Measurements from ENCODE around the gene DSCAML1.
"Not testable (repeated sequence)": the region's sequence is repeated elsewhere in the genome, so short reads cannot be mapped to it uniquely, and the experiment has no call there.

The DSCAML1 gene

DNA sequence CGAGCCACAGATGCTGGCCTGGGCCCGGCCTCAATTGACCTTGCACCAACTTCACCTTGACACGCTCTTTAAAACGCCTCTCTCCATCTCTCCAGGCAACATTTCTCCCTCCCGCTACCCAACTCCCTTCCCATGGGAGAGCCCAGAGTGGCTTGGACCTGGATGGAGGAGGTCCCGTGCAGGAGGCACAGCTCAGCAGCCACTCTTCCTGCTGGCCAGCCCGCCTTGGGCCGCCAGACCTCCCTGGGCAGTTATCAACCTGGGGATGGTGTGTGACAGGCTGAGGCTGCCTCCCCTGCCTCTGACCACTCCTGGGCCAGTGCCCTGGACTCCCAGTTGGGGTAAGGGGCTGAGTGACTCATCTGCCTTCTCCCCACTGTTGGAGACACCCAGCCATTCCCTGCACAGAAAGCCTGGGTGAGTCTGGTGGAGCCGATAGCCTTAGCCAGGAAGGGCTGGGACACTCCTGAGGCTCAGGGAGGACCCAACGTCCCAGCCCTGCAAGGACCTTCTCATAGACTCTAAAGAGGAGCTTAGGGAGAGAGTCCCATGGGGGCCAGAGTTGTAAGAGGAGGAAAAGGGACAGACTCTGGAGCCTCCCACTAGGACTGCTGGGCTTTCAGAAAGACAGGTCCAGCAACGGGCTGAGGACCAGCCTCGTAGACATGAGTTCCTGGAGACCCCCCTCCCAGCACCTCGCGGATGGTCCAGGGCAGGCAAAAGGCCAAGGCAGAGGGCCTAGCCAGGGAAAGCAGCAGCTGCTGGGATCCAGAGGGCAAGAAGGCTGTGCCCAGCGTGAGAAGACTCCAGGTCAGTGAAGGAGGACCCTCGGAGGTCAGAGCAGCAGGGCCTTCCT is 337.7 kb downstream of the DSCAML1 start:
- no peak for DNase-seq

DNA sequence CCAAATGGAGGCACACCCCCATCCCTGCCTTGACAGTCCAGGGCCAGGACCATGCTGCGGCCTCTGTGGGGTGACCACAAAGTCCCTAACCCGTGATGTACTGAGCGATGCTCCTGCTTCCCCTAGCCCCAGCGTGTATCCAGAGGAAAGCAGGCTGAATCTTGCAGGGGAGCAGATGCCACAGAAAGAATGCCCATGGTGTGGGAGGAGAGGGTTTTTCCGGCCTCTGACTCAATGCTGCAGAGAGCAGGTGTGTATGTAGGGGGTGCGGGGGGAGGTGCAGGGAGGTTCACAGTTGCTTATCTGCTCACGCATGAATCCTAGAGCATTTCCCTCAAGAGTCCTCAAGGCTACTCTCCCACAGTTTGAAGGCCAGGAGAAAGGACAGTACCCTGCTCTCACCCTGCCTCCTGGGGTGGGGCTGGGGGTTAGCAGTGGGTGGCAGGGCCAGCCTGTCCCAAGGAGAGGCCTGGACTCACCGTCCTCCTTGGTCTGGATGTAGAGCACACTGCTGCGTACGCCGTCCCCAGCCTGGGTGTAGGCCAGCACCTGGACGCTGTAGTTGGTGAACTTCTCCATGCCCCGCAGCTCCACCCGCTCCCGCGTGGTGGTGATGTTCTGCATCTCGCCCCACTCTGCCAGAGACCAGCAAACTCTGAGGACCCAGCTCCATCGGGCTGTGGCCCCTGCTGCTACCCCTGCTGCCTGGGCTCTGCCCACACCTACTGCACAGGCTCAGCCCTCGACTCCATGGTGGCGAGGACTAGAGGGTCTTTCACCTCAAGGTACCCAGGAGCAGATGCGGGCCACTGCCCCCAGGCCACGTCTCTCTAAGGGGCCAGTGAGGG is 338.5 kb downstream of the DSCAML1 start:
- DNase-seq, result peak; percentile 49

DNA sequence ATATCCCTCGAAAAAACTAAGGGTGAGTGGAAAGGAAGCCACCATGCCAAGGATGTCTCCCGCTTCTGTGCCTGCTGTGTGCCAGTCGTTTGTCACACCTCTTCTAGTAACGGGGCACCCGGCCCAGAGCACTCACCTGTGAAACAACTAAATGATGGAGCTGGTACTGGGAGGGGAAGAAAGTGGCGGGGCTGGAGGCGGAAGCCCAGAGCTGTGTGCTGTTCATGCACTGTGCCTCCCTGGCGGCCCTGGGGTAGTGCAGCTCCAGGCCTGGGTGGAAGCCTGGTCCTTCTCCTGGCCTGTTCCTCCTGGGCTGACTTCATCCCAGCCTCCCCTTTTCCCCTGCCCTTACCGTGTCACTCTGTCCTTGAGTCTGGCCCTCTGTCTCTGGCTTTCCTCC is 339.2 kb downstream of the DSCAML1 start:
- DNase-seq, result peak; percentile 68

DNA sequence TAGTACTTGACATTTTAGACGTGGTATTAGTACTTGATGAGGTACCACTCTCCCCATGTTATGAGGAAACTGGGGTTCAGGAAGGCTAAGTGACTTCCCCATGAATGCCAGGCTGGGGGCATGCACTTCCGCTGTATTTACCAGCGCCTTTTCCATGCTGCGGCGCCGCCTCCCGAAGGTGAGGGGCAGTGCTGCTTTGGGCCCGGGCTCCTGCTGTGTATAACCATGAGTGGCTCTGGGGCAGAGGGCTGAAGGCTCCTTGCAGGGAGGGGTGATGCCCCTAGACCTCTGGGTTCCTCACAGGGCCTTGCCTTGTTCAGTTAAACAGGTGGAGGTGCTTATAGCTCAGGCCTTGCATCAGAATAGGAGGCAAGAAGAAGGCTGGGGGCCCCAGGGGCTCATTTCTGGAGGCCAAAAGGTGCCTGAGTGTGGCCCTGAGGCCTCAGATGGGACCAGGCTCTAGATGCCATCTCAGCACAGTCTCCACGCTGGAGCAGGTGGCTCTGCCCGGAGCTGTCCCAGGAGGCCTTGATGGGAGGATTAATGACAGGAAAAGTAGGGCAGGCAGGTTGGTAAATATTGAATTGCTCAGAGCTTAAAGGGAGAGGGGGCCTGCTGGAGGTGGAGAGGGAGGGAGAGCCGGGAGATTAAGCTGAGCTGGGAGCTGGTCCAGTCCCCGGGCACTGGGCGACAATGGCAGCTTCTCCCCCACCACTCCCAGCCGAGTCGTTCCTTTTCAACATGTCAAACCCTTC is 339.8 kb downstream of the DSCAML1 start:
- peak; percentile 91 for DNase-seq

DNA sequence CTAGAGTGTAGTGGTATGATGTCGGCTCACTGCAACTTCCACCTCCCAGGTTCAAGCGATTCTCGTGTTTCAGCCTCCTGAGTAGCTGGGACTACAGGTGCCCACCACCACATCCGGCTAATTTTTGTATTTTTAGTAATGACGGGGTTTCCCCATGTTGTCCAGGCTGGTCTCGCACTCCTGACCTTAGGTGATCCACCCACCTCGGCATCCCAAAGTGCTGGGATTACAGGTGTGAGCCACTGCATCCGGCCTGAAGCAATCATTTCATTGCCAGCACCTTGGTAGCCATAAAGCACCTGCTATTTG is 340.3 kb downstream of the DSCAML1 start:
- not testable (repeated sequence) for DNase-seq

DNA sequence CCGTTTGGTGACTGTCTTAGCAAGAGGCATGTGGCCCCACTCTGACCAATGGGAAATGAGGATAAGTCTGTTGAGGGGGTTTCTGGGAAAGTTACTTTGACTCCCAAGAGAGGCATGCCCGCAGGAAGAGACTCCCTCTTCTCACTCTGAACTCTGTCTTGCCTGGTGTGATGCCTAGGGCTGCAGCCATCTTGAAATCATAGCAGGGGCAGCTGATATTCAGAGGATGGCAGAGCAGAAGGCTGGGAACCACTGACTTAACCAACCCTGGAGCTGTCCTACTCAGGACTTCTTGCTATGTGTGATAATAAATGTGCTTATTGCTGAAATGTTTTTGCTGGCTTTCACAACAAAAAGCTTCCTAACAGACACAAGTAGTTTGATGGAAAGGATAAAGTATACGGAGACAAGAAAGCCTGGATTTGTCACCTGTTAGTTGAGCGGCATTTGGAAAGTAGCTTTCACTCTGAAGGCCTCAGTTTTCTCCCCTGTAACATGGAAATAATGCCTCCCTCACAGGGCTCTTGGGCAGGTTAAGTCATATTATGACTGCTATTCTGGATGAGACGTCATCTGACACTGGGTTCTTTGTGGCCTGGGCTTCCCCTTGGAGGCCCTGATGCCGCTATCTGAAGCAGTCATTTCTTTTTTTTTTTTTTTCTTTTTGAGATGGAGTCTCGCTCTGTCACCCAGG is 340.8 kb downstream of the DSCAML1 start:
- no peak for DNase-seq

DNA sequence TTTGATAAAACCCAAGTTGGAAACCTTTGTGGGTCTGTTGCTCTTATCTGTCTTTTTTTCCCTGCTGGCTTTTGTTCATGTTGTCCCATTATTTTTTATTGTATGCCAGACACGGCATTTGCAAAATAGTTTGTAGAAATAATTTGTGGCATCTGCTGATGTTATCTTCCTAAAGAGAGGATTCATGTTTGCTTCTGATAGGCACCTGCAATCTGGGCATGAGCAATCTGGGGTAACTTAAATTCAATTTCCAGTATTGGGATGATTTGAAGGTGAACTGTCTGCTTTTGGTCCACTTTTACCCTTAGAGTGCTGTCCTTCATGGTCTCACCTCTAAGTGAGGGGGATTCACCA is 342.5 kb downstream of the DSCAML1 start:
- no peak for DNase-seq

DNA sequence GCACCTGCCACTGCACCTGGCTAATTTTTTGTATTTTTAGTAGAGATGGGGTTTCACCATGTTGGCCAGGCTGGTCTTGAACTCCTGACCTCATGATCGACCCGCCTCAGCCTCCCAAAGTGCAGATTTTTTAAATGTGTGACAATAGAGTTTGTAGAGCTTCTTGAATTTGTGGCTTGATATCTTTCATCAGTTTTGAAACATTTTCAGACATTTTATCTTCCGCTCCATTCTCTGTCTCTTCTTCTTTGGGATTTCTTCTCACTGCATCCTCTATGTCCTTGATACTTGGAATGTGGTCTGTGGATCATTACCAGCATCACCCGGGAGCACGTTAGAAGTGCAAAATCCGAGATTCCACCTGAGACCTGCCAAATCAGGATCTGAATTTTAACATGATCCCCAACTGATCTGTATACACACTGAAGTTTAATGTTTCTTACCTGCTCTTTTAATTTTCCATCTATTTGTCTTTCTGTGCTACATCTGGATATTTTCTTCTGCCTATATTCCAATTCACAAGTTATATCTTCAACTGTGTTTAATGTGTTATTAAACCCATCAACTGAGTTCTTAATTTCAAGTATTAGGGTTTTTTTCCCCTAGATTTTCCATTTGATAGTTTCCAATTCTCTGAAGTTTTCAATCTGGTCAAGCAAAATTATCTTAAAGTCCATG is 343.0 kb downstream of the DSCAML1 start:
- no peak for DNase-seq

DNA sequence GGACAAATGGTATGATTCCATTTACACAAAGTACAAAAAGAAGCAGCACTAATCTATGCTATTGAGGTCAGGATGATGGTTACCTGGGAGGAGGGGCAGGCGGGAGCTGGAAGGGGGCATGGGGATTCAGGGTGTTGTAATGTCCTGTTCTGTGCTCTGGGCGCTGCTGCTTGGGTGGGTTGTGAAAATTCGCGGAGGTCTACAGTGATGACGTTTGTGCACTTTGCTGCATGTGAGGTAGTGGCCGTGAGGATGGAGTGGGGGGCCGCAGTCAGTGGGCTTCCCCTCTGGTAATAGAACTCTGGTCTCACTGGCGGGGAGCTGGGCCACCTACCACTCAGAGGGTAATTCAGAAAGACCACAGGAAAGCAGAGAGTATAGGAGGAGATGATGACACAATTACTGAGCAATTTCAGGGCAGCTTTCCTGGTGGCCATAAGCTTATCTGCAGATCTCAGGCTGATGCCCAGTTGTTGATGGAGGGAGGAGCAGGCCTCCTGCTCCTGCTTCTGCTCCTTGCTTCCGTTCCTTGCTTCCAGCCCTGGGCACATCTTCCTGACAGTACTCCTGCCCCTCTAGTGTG is 347.8 kb downstream of the DSCAML1 start:
- DNase-seq, result no peak

DNA sequence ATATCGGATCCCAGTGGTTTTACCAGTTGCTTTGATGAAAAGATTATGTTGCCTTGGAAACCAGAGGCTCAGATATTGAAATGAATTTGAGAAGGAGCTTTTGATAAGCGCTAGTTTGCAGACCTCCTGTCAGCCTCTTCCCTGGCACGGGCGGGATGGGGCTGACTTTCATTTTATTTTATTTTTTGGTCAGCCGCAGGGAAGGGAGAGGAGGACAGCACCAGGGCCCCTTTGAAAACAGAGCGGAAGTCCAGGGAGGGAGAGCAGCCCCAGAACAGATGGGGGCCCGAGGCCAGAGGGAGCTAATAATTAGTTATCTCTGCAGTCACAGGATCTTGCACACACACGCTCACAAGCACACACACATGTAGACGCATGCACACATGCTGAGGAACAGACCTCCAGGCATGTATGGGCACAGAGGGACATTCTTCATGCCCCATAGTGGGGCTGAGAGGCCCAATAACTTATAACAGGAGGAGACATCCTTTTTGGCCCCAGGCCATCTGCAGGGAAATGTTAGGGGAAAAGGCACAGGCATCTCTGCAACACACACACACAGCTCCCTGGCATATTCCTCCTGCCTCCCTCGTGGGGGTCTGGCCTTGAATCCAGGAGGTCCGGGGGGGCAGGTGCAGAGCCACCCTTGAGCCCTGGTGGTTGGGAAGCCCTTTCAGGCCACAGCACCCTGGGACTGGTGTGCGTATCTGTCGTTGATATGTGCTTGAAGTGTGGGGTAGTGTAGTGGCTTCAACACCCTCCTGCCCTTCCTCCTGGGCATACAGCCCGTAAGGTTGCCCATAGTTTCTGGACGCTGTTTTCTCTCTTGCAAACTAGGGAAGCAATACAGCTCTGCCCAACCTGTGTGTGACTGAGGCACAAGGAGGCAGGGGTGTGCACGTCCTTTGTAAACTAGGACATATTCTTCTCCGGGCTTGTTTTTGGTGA is 352.0 kb downstream of the DSCAML1 start:
- no peak for DNase-seq

DNA sequence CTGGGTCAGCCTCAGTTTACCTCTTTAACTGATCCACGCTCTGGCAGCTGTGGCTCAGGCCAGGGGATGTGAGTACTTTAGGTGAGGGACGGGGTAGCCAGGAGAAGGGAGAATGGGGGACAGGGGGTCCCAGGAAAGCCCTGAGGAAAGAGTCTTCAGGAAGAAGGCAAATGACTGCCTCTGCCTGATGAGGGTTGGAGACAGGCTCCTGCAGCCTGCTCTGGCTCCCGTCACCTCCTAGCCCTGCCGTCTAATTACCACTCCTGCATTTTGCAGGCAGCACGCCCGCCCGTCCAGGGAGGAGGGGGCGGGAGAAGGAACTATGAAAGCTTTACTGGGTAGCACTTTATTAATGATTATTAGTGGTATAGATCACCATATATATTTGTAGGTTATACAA is 352.8 kb downstream of the DSCAML1 start:
- DNase-seq, result no peak

DNA sequence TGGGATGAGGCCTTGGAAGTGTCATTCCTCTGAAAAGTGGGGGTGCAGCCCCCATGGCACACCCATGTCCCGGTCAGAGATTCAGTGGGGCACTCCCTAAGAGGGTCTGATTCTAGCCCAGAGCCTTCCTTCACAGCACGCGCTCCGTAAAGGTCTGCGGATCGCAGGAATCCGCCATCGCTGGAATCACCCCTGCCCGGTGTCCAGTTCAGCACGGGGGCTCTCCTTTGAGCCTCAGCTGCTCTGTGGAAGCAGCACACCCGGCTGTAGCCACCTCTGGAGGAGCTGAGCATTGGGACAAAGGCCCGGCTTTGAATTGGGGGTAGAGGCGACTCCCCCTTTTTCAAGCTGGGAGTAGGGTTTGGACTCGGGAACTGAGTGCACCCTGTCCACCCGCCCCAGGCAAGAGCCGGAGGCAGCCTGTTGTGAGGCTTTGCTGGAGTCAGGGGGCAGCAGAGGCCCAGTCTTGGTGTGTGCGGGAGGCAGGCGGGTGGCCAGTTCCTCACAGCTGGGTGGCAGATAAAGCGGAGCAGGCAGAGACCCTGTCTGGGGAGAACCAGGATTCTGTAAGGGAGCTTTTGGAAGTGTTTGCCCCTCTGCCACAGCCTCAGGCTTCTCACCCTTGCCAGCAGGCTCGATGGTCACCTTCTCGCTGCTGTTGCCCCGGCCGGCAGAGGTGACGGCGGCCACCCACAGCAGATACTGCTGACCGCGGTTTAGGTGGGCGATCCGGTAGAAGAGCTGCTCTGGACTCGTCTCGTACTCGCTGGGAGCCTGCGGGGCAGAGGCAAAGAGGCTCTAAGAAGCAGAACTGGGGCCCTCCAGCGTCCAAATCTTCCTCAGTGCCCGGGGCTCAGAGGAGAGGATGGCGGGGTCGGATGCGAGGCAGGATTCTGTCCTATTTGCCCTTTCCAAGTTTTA is 353.5 kb downstream of the DSCAML1 start:
- peak; percentile 53 for DNase-seq

DNA sequence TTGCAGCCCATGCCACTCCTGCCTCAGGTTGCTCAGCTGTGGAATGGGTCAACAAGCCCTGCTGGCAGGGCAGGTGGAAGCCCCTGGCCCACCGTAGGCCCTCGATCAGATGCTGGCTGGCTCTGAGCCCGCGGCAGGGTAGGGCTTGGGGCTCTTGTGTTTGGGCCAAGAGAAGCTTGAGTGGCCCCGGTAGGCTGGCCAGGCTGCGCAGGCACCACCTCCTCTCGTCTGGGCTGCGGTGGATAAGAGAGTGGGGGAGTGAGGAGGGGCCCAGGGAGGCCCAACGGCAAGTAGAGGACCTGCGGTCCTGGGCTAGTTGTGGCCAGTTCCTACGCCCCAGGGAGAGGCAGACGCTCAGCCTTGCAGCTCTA is 354.2 kb downstream of the DSCAML1 start:
- DNase-seq, result no peak

DNA sequence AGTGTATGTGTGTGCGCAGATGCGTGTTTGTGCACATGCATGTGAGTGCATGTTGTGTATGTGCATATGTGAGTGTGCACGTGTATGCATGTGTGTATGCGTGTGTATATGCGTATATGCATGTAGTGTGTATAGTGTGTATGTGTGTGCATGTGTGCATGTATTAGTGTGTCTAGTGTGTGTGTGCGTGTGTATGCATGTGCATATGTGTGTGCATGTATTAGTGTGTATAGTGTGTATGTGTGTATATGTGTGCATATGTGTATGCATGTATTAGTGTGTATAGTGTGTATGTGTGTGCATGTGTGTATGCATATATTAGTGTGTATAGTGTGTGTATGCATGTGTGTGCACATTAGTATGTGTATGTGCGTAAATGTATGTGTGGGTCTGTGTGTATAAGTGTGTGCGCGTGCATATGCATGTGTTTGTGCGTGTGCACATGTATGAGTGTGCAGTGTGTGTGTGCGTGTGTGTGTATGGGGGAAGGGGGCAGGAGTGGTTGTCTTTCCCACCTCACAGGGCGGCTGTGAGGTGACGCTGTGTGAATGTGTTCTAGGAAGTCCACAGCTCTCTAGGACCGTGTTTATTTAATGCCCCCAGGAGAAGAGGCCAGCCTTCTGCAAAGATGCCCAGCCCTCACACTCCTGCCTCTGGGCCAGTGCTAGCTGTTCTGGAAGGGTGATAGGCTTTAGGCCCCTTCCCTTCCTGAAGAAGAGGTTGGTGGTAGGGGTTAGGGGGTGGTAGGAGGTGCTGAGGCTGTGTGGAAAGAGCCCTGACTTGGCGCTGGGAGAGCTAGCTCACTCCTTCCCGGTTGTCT is 354.8 kb downstream of the DSCAML1 start:
- no peak for DNase-seq

DNA sequence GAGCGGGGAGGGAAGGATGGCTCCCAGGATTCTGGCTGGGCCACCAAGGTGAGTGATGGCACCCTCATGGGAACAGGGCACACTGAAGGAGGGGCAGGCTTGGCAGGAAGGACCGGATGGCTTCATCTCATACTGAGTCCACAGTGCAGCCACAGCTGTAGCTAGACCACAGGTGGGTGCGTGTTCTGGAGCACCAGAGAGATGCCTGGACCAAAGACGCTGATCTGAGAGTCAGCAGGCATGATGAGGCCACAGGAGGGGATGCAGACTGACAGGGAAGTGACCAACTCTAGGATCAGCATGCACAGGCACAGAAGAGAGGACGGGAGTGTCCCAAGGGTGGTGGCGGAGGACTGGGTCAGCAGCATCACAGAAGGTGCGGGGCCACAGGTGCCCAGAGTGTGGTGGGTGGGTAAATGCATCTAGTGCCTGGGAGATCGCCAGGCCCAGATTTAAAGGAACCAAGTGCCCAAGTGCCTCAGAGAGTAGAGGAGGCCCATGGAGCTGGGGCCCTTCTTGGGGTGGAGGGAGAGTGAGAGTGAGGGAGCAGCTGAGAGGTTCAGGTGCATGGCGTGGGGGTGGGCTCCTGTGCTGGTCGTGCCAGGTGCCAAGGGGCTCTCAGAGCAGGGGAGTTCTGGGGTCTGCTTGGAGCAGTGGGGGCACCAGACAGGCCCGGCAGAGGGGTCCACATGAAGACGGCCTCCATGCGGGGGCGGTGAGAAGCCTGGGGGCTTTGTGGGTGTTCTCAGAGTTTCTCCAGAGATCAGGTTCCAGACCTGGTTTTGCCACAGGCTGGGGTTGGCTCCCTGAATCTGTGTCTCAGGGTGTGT is 355.7 kb downstream of the DSCAML1 start:
- DNase-seq, result no peak

DNA sequence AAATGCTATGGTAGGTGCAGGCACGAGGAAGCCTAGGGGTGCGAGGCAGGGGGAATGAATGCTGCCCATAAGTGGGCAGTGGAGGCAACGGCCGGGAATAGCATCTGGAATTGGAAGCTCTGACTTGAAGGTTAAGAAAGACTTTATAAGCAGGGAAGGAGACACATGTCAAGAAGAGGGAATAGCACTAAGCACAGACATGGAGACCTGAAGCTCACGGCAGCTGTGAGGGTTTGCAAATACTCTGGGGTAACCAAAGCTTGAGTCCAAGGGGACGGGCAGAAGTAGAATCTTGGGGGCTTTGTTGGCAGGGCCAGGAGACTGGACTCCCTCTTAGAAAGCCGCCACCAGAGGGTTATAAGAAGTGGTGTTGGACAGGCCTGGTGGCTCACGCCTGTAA is 356.8 kb downstream of the DSCAML1 start:
- DNase-seq, result no peak

DNA sequence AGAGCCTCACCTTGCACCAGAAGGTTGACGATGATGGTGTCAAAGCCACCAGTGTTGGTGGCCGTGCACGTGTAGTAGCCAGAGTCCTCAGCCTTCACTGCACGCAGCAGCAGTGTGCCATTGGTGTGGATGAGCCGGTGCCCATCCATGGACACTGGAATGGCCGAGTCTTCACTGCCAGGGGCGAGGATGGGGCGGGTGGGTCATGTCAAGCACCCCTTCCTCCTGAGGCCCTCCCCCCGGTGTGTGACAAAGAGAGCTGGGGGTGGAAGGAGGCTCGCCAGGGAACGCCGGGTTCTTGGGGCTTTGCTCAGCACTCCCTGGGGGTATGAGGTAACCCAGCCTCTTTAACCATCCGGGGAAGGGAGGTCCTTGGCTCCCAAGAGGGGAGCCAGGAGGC is 357.8 kb downstream of the DSCAML1 start:
- no peak for DNase-seq

All from DMS153 (cell line).